Loucy (cell line): ENCODE measurements around the gene PDE8B.

Experiments
- H2AFZ ChIP-seq: fragments of 200-600 bp; sonication (generic); 2 replicates; pipeline ENCODE4 v1.6.0; 2016; ENCODE audit warnings: antibody characterized with exemption, mild to moderate bottlenecking, low read length, moderate library complexity
- H3F3A ChIP-seq: fragments of 200-600 bp; 2 replicates; pipeline ENCODE4 v1.6.0; 2016; ENCODE audit warnings: antibody characterized with exemption, low read depth, mild to moderate bottlenecking
- H3K27me3 ChIP-seq: fragments of 200-600 bp; sonication (generic); 2 replicates; pipeline ENCODE4 v1.6.1; 2014; ENCODE audit warnings: low read length, mild to moderate bottlenecking; ENCODE audit not compliant: insufficient read depth, poor library complexity, severe bottlenecking
- H3K36me3 ChIP-seq: fragments of 200-600 bp; sonication (generic); 2 replicates; pipeline ENCODE4 v1.6.1; 2016; ENCODE audit warnings: low read length; ENCODE audit not compliant: insufficient read depth
- H3K4me1 ChIP-seq: fragments of 200-600 bp; sonication (generic); 2 replicates; pipeline ENCODE4 v1.5.1; 2014; ENCODE audit warnings: low read length, mild to moderate bottlenecking; ENCODE audit not compliant: insufficient read depth, poor library complexity, severe bottlenecking
- H3K4me2 ChIP-seq: fragments of 200-600 bp; sonication (generic); 2 replicates; pipeline ENCODE4 v1.6.0; 2014; ENCODE audit warnings: antibody characterized with exemption, low read length, low read depth, mild to moderate bottlenecking; ENCODE audit not compliant: poor library complexity, severe bottlenecking
- H3K4me3 ChIP-seq: fragments of 200-600 bp; sonication (generic); 2 replicates; pipeline ENCODE4 v1.5.1; 2014; ENCODE audit warnings: low read length, mild to moderate bottlenecking, mixed read lengths; ENCODE audit not compliant: poor library complexity, severe bottlenecking
- H3K79me2 ChIP-seq: fragments of 200-600 bp; sonication (generic); 2 replicates; pipeline ENCODE4 v1.6.1; 2014; ENCODE audit warnings: low read length; ENCODE audit not compliant: insufficient read depth
- H3K9ac ChIP-seq: fragments of 200-600 bp; sonication (generic); 2 replicates; pipeline ENCODE4 v1.6.0; 2014; ENCODE audit warnings: mild to moderate bottlenecking, low read depth, low read length, moderate library complexity; ENCODE audit not compliant: poor library complexity, severe bottlenecking
- H3K9me2 ChIP-seq: fragments of 200-600 bp; sonication (generic); replicated peaks from 2 replicates; pipeline ENCODE4 v1.6.1; 2016; ENCODE audit warnings: low read depth, low read length, mixed read lengths
- H3K9me3 ChIP-seq: fragments of 200-600 bp; sonication (generic); 2 replicates; pipeline ENCODE4 v1.6.1; 2014; ENCODE audit warnings: mild to moderate bottlenecking, antibody characterized with exemption, low read length, low read depth; ENCODE audit not compliant: insufficient read depth
- H4K20me1 ChIP-seq: fragments of 200-600 bp; sonication (generic); 2 replicates; pipeline ENCODE4 v1.6.0; 2014; ENCODE audit warnings: antibody characterized with exemption, low read length, mild to moderate bottlenecking; ENCODE audit not compliant: insufficient read depth, poor library complexity, severe bottlenecking
- CTCF ChIP-seq: fragments of 200-600 bp; sonication (generic); conservative IDR thresholded peaks from 2 replicates; pipeline ENCODE4 v1.5.1; 2014; ENCODE audit warnings: mild to moderate bottlenecking, antibody characterized with exemption, low read length
- EZH2phosphoT487 ChIP-seq: fragments of 200-600 bp; IDR thresholded peaks from 2 replicates; pipeline ENCODE4 v1.6.1; 2018; ENCODE audit warnings: antibody characterized with exemption, mild to moderate bottlenecking, moderate library complexity, borderline replicate concordance

PDE8B gene

GRCh38 chr5:77210091-77210963 lies at the start of gene PDE8B:
TSS of gene PDE8B (plus strand) at chr5:77210680. CDS start at chr5:77210926, 246 bp downstream.
- no peaks in the 10 kb centered on the region for H3K36me3 ChIP-seq
- no peaks in the 10 kb centered on the region for H3K79me2 ChIP-seq
- H3K9me3 ChIP-seq = no peaks in the 10 kb centered on the region
- no peaks in the 10 kb centered on the region for H3K9me2 ChIP-seq
- no peak within 1 kb of the TSS for H2AFZ ChIP-seq
- H3F3A ChIP-seq = no peaks in the 10 kb centered on the region
- no peaks in the 10 kb centered on the region for H3K27me3 ChIP-seq
- TF ChIP-seq EZH2phosphoT487 (no peak), CTCF (no peak)
- H3K4me2 ChIP-seq = no peak within 1 kb of the TSS
- no peak within 1 kb of the TSS for H3K4me3 ChIP-seq
- no peaks in the 10 kb centered on the region for H3K4me1 ChIP-seq
- H3K9ac ChIP-seq = no peak within 1 kb of the TSS
- no peaks in the 10 kb centered on the region for H4K20me1 ChIP-seq

GRCh38 chr5:77163453-77163852 lies 47.0 kb upstream of the PDE8B start:
- Histone ChIP-seq H3K4me2 (no peak overlapping the region), H4K20me1 (no peaks in the 10 kb centered on the region), H3F3A (no peaks in the 10 kb centered on the region), H2AFZ (no peak overlapping the region), H3K9me2 (no peaks in the 10 kb centered on the region), H3K27me3 (no peaks in the 10 kb centered on the region), H3K9ac (no peak overlapping the region), H3K4me1 (no peaks in the 10 kb centered on the region), H3K36me3 (no peaks in the 10 kb centered on the region), H3K79me2 (no peaks in the 10 kb centered on the region), H3K4me3 (no peak overlapping the region), H3K9me3 (no peaks in the 10 kb centered on the region)
- no peak for TF ChIP-seq EZH2phosphoT487
- TF ChIP-seq CTCF = no peak

GRCh38 chr5:77167063-77167462 lies 43.4 kb upstream of the PDE8B start:
- Histone ChIP-seq H3K4me1 (no peaks in the 10 kb centered on the region), H3K9me3 (no peaks in the 10 kb centered on the region), H3K9me2 (no peaks in the 10 kb centered on the region), H3K9ac (no peak overlapping the region), H3K36me3 (no peaks in the 10 kb centered on the region), H3K79me2 (no peaks in the 10 kb centered on the region), H3F3A (no peaks in the 10 kb centered on the region), H3K4me2 (no peak overlapping the region), H4K20me1 (no peaks in the 10 kb centered on the region), H3K4me3 (no peak overlapping the region), H3K27me3 (no peaks in the 10 kb centered on the region), H2AFZ (no peak overlapping the region)
- TF ChIP-seq EZH2phosphoT487 (no peak), CTCF (no peak)
